B cell (primary cell): ENCODE results near the gene HNRNPD.

ENCODE experiments used
- EZH2 ChIP-seq: IDR thresholded peaks from 2 replicates; pipeline ENCODE4 v1.6.1; 2012; ENCODE audit warnings: borderline replicate concordance, low read depth, mild to moderate bottlenecking, moderate library complexity, low read length; ENCODE audit not compliant: insufficient read depth, poor library complexity, severe bottlenecking
- TF ChIP-seq, protein P1 (sequence below): fragments of 200-600 bp; IDR thresholded peaks from one replicate; pipeline ENCODE4 v1.8.0; 2022; ENCODE audit warnings: antibody characterized with exemption, mild to moderate bottlenecking

DNA sequence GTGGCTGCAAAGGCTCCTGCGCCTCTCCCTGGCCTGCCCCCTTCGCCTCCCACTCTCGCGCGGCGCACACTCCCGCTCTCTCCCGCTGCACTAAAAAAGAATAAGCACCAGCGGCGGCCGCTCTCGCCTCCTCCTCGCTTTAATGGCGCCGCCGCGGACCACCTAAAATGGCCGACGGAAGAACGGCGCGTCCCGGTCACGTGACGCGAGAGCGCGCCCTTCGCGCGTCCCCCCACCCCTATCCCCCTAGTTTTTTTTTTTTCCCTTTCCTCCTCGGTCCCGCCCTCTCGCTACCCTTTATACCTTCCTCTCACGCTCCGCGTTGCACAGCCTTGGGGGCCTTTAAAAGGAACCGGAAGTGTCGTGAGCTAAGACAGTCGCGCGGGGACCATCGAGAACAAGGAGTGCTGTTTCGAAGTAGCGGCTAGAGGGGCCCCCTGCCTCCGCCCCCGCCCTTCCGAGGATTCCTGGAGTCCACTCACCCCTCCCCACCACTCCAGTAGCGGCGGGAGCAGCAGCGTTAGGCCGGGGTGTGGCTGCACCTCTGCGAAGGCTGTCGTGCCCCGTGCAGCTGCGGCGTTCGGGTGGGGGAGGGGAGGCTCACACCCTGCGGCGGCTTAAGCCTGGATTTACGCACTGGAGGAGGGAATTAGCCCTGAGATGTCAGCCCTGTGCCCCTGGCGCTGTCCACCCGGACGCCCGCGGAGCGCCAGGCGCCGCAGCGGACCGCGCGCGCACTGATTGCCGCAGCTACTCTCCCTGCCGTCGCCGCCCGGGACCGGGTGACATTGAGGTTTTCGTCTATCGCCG lies at the start of gene HNRNPD:
- TF ChIP-seq, protein P1, sequence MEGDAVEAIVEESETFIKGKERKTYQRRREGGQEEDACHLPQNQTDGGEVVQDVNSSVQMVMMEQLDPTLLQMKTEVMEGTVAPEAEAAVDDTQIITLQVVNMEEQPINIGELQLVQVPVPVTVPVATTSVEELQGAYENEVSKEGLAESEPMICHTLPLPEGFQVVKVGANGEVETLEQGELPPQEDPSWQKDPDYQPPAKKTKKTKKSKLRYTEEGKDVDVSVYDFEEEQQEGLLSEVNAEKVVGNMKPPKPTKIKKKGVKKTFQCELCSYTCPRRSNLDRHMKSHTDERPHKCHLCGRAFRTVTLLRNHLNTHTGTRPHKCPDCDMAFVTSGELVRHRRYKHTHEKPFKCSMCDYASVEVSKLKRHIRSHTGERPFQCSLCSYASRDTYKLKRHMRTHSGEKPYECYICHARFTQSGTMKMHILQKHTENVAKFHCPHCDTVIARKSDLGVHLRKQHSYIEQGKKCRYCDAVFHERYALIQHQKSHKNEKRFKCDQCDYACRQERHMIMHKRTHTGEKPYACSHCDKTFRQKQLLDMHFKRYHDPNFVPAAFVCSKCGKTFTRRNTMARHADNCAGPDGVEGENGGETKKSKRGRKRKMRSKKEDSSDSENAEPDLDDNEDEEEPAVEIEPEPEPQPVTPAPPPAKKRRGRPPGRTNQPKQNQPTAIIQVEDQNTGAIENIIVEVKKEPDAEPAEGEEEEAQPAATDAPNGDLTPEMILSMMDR: no peak
- no peak for TF ChIP-seq EZH2
